ENCODE measurements around the gene APOL1. TPM values are rescaled to one million over a fixed set of nuclear protein-coding genes. Genes with fewer than 3 reads are reported as not detected.

APOL1 gene
- total and polyA plus RNA-seq, 9 of the 15 experiments (the other 6 are each of a cell fraction or from before 2014, with no cell fraction given): 2.5 to 9.7 (median 5.6) TPM

- DNase-seq (ENCODE audit: extremely low read depth in 1 of 4, low spot score in 3 of 4) (peak in 3 of 4 experiments; percentile 29 to 70 (median 40)), ATAC-seq (peak; percentile 67), FAIRE-seq (peak; percentile 77)
- Histone ChIP-seq H3K27ac (ENCODE audit: extremely low read depth, low read depth, low read length) (peak overlapping the region; percentile 82), H4K20me1 (replicated peaks; ENCODE audit: control insufficient read depth, insufficient read depth, low read length) (no peaks in the 10 kb centered on the region), H3K9ac (ENCODE audit: insufficient read depth in 1 of 2, low read depth in 2 of 2, low read length in 2 of 2) (peak overlapping the region; percentile 53 to 76; a peak in 3 of 4 replicates), H3K9me3 (replicated peaks; ENCODE audit: control insufficient read depth, insufficient read depth, low read depth, low read length) (no peaks in the 10 kb centered on the region), H3K4me1 (replicated peaks in 1 of 2; ENCODE audit: control insufficient read depth in 2 of 2, insufficient read depth in 2 of 2, low read length in 2 of 2) (peaks cover 34 to 42% of the 10 kb centered on the region in 2 experiments), H3K4me3 (no peak overlapping the region), H3K36me3 (ENCODE audit: control insufficient read depth, insufficient read depth, low read length) (peaks cover 25% of the 10 kb centered on the region; the same call in 2 of the 3 replicates), H3K4me2 (ENCODE audit: insufficient read depth, low read length) (peak overlapping the region; percentile 28), H3K27me3 (ENCODE audit: control insufficient read depth in 2 of 2, insufficient read depth in 2 of 2, low read length in 2 of 2) (no peaks in the 10 kb centered on the region), H2AFZ (ENCODE audit: low read depth, low read length) (peak overlapping the region; percentile 76), H3K9me1 (ENCODE audit: control insufficient read depth, insufficient read depth, low read length) (no peaks in the 10 kb centered on the region), H3K79me2 (ENCODE audit: control insufficient read depth, insufficient read depth, low read length) (peaks cover 16% of the 10 kb centered on the region; the same call in 1 of the 3 replicates)
- no TSS peak for BruUV-seq (replicated peaks)
- ChIA-PET CTCF (ENCODE audit: low intra/inter-chr PET ratio) (no interaction called here), POLR2A (interaction anchor here (0.6 to 1.2 kb wide), 4 partner anchors 10 to 544 kb away, joined by 3 read pairs; partner anchors contain the start of gene APOL2)
- WGBS (ENCODE audit: insufficient coverage, low coverage, missing lambda C conversion rate): 2% methylated on average over 6 of the region's 16 CpGs
- intact Hi-C loops (cut with micrococcal nuclease) (no loop called here), in situ Hi-C loops (cut with MboI) (no loop called here)
- TF ChIP-seq POLR3G (IDR thresholded peaks at IDR 0.05; ENCODE audit: extremely low read depth, insufficient read length, insufficient replicate concordance) (no peak), NR2C1 (IDR thresholded peaks at IDR 0.05) (no peak), NR2C1 (tag; IDR thresholded peaks at IDR 0.05) (0 out of 2 replicates have a peak, but pooled peaks have one; percentile 8), ZNF316 (IDR thresholded peaks at IDR 0.05) (peak; percentile 44; the same call in 1 of the 2 replicates), ETV1 (tag; conservative IDR thresholded peaks at IDR 0.05; ENCODE audit: low read depth) (0 out of 2 replicates have a peak, but pooled peaks have one; percentile 20), SRF (CRISPR knock-in tag; IDR thresholded peaks at IDR 0.05) (peak in 1 of 2 experiments; percentile 86; a peak in 2 of 4 replicates), SPI1 (IDR thresholded peaks at IDR 0.05; ENCODE audit: borderline replicate concordance, low read depth, low read length) (peak; percentile 83), HNRNPLL (IDR thresholded peaks at IDR 0.05; ENCODE audit: low read depth, low read length, poor library complexity, severe bottlenecking) (peak; percentile 42), MNT (conservative IDR thresholded peaks at IDR 0.05) (peak; percentile 24 to 31; a peak in 1 of 4 replicates), PKNOX1 (IDR thresholded peaks at IDR 0.05) (0 out of 2 replicates have a peak, but pooled peaks have one; percentile 26), XRCC3 (IDR thresholded peaks at IDR 0.05) (no peak), DMBX1 (CRISPR knock-in tag; IDR thresholded peaks at IDR 0.05; ENCODE audit: borderline replicate concordance) (peak; percentile 42; the same call in 1 of the 2 replicates)
Observed at GRCh38 chr22:36258701-36259614, 6.0 kb downstream of the APOL1 start.

All from K562 (cell line).